Fibroblast of the aortic adventitia (primary cell): ENCODE data around the gene FUCA1. TPM values are rescaled to one million over a fixed set of nuclear protein-coding genes. Genes with fewer than 3 reads are reported as not detected.

Experiments used
- DNase-seq: peaks from one replicate; pipeline ENCODE4 v3.0.0-alpha.2; 2010; ENCODE audit warnings: low read depth
- H3K4me3 ChIP-seq: 2 replicates; pipeline ENCODE4 v1.5.1; 2011; ENCODE audit warnings: low read depth, mild to moderate bottlenecking, control low read depth, low read length, moderate library complexity
- CTCF ChIP-seq: IDR thresholded peaks from 2 replicates; pipeline ENCODE4 v1.5.1; 2011; ENCODE audit warnings: mild to moderate bottlenecking, low read length, control low read depth, inconsistent platforms; ENCODE audit not compliant: insufficient read depth
- total RNA-seq: library from RNA; depleted of rRNA; stranded (reverse); fragments of >200 nt; gene quantifications from 2 replicates; pipeline ENCODE4 v1.2.3, GENCODE V29; 2012; ENCODE audit warnings: low replicate concordance

The FUCA1 gene
- total RNA-seq, 1 donor: 5.9 TPM

GRCh38 chr1:23875382-23875781 is 7.3 kb upstream of the FUCA1 start:
- DNase-seq: no peak
- no peak overlapping the region for H3K4me3 ChIP-seq
- no peak for TF ChIP-seq CTCF

- DNase-seq: no peak
- no peak overlapping the region for H3K4me3 ChIP-seq
- TF ChIP-seq CTCF: no peak
Observed at GRCh38 chr1:23872421-23872820, 4.3 kb upstream of the FUCA1 start.

GRCh38 chr1:23869051-23869450 is 961 bp upstream of the FUCA1 start:
- peak overlapping the region; percentile 71 for H3K4me3 ChIP-seq
- TF ChIP-seq CTCF: no peak
- no peak for DNase-seq

- H3K4me3 ChIP-seq: peak overlapping the region; percentile 71
- no peak for DNase-seq
- no peak for TF ChIP-seq CTCF
Observed at GRCh38 chr1:23868557-23869016, 497 bp upstream of the FUCA1 start.

GRCh38 chr1:23867542-23867894 is 572 bp downstream of the FUCA1 start:
- no peak for DNase-seq
- no peak for TF ChIP-seq CTCF

GRCh38 chr1:23865543-23865930 is 2.6 kb downstream of the FUCA1 start:
- no peak for DNase-seq

More at GRCh38 chr1:23867542-23867894, 572 bp downstream of the FUCA1 start:
- peak overlapping the region; percentile 71 for H3K4me3 ChIP-seq

More at GRCh38 chr1:23865543-23865930, 2.6 kb downstream of the FUCA1 start:
- TF ChIP-seq CTCF: no peak
- no peak overlapping the region for H3K4me3 ChIP-seq
